Lower leg skin (tissue), 3 donors: Measurements from ENCODE around the gene VRK3.
"Not testable (repeated sequence)": the region's sequence is repeated elsewhere in the genome, so short reads cannot be mapped to it uniquely, and the experiment has no call there.

Source experiments
- POLR2A ChIP-seq, 2 donors: fragments of 450-650 bp; IDR thresholded peaks; one replicate each; pipeline ENCODE4 v1.6.1; 2016 to 2017; ENCODE audit warnings: antibody characterized with exemption in 2 of 2, mild to moderate bottlenecking in 1 of 2, moderate library complexity in 1 of 2
- TF ChIP-seq, protein P1 (sequence below), 3 donors: fragments of 450-650 bp; IDR thresholded peaks; one replicate each; pipeline ENCODE4 v1.5.1; 2016; ENCODE audit warnings: antibody characterized with exemption in 3 of 3, mild to moderate bottlenecking in 3 of 3, moderate library complexity in 2 of 3

DNA sequence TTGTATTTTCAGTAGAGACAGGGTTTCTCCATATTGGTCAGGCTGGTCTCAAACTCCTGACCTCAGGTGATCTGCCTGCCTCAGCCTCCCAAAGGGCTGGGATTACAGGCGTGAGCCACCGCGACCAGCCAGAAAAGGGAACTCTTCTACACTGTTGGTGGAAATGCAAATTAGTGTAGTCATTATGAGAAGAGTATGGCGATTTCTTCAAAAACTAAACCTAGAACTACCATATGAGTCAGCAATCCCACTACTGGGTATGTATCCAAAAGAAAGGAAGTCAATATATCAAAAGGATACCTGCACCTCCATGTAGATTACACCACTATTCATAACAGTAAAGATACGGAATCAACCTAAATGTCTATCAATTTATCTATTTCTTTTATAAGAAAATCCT, 80.6 kb downstream of the VRK3 start:
- TF ChIP-seq, protein P1, sequence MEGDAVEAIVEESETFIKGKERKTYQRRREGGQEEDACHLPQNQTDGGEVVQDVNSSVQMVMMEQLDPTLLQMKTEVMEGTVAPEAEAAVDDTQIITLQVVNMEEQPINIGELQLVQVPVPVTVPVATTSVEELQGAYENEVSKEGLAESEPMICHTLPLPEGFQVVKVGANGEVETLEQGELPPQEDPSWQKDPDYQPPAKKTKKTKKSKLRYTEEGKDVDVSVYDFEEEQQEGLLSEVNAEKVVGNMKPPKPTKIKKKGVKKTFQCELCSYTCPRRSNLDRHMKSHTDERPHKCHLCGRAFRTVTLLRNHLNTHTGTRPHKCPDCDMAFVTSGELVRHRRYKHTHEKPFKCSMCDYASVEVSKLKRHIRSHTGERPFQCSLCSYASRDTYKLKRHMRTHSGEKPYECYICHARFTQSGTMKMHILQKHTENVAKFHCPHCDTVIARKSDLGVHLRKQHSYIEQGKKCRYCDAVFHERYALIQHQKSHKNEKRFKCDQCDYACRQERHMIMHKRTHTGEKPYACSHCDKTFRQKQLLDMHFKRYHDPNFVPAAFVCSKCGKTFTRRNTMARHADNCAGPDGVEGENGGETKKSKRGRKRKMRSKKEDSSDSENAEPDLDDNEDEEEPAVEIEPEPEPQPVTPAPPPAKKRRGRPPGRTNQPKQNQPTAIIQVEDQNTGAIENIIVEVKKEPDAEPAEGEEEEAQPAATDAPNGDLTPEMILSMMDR (IDR thresholded peaks at IDR 0.05): not testable (repeated sequence)
- not testable (repeated sequence) for TF ChIP-seq POLR2A (IDR thresholded peaks at IDR 0.05)
